ENCODE data around the gene OR2H1.
"Not testable (repeated sequence)": the region's sequence is repeated elsewhere in the genome, so short reads cannot be mapped to it uniquely, and the experiment has no call there.

OR2H1 gene

DNA sequence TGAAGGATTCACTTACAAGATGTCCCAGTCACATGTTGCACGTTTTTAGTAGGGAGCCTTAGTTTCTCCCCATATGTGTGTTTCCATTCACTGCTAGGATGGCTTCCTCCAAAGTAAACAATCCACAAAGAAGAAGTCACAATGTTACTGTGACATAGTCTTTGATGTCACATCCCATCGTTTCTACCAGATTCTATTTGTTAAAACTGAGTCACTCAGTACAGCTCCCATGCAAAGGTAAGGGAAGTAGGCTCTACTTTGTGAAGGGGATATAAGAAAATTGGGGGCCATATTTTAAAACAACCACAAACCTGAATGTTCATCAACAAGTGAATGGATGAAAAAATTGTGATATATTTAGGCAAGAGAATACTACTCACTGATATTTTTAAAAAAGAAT is at the start of gene OR2H1, which contains the start of gene OR11A1:
Gene OR2H1, plus strand, starts transcription at position 185 of the 400 bp plus-strand sequence. CDS start 4,615 bp downstream, outside the sequence.
Gene OR11A1, minus strand, starts transcription at position 101 of the 400 bp plus-strand sequence. CDS start 29,430 bp downstream, outside the sequence.
- DNase-seq: no peak

DNA sequence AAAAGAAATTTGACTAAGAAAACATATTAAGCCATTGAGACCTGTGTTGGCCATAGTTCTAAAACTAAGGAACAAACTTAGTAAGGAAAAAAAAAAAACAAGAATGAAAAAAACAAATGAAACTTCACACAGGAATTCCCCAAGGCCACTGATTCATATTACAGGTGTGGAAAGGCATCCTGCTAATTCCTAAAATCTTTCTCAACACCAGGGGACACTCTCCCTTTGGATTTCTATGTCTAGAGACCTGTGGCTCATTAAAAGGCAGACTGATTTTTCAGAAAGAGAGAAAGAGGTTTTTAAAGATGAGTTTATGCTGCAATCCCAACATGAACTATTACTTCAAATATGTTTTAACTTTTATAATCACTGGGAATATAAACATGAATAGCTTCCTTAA is 42.4 kb upstream of the OR2H1 start, which contains the start of gene OR12D1:
Gene OR12D1, plus strand, starts transcription at position 341 of the 400 bp plus-strand sequence.
- DNase-seq: no peak

DNA sequence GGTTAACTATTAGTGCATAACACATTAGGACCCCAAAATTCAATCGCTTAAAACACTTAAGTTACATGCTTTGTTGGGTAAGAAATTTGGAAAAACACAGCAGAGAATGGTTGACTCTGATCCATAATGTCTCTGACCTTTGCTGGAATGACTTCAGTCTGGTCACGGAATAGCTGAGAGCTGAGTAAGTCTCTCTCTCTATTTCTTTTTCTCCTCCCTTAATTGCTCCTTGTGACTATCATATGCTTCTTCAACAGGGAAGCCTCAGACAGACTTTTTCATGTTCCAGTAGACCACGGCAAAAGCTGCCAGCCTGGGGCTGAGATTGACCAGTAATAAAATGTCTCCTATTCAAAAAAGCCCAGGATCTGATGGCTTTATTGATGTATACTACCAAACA is 37.4 kb upstream of the OR2H1 start:
- DNase-seq: no peak

DNA sequence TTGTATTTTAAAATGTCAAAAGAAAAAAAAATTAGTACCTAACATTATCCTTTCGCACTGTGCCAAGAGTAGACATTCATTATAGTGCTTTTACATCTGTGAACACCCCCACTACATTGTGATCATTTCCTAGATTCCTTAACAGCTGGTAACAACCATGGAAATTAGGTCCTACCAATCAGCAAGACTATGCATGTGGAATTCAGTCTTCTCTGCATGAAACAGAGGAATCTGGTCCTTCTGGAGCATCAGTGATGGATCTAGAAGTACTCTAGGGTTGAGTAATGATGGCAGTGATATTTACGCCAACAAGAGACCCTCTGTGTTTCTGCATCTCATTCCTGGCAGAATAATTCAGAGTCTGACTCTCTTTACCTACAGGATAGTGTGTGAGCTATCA is 32.8 kb upstream of the OR2H1 start:
- DNase-seq: no peak

DNA sequence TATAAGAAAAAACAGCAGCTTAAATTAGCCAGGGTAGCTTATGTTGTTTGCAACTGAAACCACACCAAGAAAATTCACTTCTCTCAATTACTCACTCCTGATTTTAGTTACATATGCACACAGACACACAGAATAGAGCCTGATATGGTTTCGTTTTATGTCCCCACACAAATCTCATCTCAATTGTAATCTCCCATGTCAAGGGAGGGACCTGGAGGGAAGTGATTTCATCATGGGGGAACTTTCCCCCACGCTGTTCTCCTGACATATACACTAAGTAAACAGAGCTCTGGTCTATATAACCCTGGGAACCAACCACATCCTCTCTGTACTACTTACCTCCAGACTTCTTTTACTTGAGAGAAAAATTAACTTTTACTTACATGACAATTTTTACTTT is 32.4 kb upstream of the OR2H1 start:
- no peak for DNase-seq

DNA sequence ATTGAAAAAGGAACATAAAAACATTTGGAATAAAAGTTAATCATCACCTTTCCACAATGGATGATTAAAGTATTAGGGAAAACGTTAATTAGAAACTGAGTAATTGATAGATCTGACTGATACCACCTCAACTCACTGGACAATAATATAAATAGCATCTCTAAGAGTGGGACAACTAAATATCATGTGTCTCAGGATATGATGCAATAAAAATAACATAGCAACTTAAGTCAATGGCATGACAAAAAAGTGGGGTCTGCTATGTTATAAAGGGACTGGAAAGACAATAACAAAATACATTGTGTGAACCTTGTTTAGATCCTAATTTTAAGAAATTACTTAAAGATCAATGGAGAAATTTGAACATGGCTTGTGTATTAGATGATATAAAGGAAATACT is 31.9 kb upstream of the OR2H1 start:
- DNase-seq: no peak

DNA sequence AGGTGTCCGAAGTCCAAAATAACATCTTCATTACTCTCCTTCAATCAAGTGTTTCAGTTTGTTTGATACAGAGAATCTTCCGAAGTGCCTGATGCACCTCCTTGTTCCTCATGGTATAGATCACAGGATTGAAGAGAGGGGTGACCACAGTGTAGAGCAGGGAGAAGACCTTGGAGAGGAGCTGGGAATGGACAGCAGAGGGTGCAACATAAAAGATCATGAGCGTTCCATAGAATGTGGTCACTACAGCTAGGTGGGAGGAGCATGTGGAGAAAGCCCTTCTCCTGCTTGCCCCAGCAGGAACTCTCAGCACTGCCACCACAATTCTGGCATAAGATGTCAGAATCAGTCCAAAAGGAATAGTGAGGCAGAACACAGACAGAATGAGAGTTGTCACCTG is 30.3 kb upstream of the OR2H1 start:
- DNase-seq: no peak

DNA sequence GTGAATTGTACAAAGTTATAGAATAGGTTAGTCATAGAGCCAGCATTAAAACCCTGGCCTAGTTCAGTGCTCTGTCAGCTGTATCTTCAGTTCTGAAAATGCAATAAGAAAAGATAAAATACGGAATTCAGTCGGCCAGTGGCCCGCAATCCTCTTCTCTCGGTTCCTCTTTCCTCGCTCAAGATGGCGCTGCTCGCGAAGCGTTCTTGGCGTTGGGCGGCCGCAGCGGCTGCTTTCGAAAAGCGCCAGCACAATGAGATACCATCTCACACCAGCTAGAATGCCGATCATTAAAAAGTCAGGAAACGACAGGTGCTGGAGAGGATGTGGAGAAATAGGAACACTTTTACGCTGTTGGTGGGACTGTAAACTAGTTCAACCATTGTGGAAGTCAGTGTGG is 20.2 kb upstream of the OR2H1 start:
- DNase-seq: not testable (repeated sequence)

DNA sequence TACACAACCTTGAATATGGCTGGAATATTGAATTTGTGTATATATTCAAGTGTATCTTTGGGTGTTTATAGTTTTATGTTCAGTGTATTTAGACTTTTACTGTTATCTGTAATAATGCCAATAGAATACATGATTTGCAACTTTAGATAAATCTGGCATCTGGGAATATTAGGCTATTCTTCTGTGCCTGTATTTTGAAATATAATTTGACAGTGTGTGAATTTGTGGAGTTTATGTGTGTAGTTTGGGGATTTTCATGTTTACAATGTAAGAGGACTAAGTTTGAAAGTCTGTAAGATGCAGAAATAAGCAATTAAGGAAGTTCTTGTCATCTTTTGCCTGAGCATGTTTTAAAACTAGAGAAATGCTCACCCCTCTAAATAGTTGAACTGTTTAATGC is 17.9 kb upstream of the OR2H1 start, which contains the start of gene OR10C1:
Gene OR10C1, plus strand, starts transcription at position 301 of the 400 bp plus-strand sequence. CDS start 710 bp downstream, outside the sequence.
- no peak for DNase-seq

DNA sequence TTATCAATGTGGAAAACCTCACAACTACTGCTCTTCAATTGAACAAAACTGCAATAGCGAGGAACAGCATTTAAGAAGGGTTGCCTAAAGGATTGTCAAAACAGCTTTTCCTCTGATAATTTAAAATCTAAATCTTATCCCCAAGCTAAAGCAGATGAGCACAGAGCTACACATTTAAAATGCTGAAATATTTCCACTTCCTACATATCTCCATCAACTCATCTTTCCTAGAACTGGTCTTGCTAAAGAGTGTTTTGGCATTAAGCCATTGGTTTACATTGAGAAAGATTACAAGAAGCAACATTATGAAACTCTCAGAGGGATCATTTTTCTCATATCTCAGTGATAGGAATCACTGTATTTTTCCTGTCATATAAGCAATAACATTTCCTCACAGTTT is 14.2 kb upstream of the OR2H1 start:
- no peak for DNase-seq

DNA sequence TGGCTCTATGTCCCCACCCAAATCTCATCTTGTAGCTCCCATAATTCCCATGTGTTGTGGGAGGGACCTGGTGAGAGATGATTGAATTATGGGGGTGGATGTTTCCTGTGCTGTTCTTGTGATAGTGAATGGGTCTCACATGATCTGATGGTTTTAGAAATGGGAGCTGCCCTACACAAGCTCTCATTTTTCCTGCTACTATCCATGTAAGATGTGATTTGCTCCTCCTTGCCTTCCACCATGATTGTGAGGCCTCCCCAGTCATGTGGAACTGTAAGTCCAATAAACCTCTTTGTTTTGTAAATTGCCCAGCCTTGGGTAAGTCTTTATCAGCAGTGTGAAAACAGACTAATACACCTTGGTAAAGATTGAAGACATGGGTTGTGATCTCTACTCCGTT is 12.9 kb upstream of the OR2H1 start:
- DNase-seq: not testable (repeated sequence)

DNA sequence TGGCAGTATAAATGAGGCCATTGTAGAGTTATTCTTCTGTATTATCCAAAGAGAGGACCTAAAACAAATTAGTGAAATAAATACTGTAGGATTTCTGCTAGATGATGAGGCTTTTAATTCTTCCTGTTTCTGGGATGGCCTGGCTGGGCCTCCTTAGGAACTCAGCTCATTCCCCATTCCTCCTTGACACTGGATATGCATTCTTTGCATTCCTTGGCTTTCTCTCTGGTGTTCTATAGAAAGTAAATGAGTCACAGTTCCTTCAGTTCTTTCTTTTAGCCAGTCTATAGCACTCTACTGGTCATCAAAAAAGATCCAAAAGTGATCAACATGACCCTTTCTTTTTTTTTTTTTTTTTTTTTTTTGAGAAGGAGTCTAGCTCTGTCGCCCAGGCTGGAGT is 9.3 kb upstream of the OR2H1 start:
- no peak for DNase-seq

DNA sequence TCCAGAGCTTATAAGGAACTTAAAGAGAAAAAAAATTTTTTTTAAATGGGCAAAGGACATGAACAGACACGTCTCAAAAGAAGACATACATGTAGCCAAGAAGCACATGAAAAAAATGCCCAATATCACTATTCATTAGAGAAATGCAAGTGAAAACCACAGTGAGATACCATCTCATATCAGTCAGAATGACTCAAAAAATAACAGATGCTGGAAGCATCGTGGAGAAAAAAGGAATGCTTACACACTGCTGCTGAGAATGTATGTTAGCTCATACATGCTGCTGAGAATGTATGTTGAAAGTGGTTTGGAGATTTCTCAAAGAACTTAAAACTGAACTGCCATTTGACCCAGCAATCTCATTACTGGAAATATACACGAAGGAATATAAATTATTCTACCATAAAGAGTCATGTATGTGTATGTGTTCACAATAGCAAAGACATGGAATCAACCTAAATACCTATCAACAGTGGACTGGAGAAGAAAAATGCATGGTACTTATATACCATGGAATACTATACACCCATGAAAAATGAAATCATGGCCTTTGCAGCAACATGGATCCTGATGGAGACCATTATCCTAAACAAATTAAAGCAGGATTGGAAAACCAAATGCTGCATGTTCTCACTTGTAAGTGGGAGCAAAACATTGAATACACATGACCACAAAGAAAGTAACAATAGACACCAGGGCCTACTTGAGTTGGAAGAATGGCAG is 5.3 kb upstream of the OR2H1 start:
- DNase-seq: no peak

DNA sequence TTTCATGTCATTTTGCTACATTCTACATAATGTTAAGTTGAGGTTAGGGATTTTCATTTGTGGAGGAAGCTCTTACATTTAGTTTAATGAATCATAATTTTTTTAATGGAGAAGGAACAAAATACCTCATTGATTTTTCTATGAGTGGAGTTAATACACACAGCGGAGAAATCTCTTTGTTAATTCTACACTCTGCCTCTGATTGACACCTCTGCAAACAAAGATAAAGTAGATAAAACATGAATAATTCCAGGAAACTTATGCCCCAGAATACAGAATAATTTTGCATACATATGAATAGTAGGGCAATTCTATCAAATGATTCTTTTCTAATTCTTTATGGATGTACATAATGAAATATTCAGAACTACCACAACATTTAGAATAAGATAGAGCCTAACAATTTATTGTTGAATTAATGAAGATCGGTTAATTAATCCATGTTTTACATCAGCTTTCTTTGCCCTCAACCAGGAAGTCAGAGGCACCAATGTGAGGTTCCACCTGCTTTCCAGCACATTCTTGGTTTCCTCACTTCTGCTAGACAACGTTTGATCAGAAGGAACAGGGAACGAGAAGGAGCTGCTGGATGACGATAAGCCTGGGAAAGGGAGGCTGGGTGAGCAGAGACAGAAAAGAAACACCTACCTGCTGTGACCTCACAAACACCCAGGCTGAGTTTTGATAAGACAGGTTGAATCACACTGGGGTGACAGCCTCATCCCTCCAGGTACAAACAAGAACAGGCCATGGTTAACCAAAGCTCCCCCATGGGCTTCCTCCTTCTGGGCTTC is 4.3 kb downstream of the OR2H1 start:
- no peak for DNase-seq

DNA sequence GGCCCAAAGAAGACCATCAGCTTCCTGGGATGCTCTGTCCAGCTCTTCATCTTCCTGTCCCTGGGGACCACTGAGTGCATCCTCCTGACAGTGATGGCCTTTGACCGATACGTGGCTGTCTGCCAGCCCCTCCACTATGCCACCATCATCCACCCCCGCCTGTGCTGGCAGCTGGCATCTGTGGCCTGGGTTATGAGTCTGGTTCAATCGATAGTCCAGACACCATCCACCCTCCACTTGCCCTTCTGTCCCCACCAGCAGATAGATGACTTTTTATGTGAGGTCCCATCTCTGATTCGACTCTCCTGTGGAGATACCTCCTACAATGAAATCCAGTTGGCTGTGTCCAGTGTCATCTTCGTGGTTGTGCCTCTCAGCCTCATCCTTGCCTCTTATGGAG is 5.1 kb downstream of the OR2H1 start:
- DNase-seq: no peak

DNA sequence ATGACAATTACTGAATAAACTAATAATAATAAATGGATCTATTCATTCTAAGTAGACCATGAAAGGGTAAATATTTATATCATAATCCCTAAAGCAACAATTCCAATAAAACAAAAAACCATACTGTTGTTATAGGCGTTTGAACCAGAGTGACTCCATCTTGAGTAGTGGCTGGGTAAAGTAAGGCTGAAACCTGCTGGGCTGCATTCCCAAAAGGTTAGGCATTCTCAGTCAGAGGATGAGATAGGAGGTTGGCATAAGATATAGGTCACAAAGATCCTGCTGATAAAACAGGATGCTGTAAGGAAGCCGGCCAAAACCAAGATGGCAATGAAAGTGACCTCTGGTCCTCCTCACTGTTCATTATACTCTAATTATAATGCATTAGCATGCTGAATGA is 8.3 kb downstream of the OR2H1 start:
- DNase-seq: no peak

DNA sequence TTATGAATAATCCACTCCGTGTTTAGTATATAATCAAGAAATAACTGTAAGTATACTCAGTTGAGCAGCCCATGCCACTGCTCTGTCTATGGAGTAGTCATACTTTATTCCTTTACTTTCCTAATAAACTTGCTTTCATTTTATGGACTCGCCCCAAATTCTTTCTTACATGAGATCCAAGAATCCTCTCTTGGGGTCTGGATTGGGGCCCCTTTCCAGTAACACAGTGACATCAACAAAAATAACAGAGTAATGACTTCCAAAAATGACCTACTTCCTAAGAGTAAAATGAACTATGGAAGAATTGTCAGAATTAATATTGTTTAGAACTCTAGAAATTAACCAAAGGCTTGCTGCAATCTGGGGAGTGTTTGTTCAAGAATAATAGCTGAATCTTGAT is 8.8 kb downstream of the OR2H1 start:
- no peak for DNase-seq

DNA sequence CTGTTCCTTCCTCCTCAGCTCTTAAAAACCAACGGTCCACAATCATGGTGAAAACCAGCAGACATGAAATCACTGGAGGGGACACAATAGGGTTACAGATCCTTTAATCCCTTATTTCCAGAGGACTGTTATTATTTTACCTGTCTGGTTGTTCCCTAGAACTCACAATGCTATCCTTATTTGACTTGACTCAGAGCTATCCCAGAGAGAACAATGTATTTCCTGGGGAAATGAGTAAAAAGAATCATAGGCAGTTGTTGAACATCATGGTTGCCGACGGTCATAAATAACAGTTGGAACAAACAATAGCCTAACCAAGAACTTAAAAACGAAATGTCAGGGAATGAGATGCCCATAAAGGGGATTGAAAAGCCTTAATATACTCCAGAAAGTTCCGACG is 9.3 kb downstream of the OR2H1 start:
- no peak for DNase-seq

DNA sequence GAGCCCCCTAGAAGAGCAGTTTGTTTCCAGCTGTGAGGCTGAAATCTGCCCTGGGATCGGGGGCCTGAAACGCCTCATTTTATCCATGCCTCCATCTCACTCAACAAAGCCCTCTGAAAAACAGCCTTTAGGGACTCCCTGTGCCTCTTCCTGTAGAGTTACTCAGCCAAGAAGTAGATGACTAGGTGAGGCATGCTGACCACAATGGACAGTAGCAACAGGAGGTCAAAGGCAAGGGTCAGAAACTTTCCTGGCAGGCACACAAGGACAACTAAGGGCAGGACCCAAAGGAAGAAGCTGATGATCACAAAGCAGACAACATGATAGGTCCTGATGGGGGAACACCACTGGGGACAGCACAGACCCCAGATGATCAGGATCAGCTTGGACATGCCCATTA is 18.0 kb downstream of the OR2H1 start:
- no peak for DNase-seq

DNA sequence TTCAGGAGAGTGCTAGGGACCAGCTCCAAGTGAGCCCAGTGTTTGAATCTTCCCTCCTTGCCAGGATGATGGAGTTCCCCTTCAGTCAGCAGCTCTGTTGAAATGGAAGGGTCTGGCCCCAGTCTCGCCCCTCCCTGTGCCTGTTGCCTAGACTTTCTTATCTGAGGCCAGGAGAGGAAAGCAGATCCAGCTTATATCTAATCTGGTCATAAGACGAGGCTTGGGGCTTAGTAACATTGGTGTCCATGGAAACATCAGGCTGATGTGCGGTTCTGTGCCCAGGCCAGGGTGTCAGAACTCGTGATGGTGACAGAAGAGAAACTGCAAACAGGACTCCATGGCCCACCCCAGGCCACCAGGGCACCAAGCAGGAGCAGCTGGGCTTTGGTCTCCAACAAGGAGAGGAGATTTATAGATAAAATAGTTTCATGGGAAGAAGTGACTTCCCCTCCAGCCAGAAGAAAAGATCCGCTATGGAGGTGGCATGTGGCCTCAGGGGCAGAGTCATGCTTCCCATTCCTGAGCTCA is 21.0 kb downstream of the OR2H1 start:
- DNase-seq: no peak

DNA sequence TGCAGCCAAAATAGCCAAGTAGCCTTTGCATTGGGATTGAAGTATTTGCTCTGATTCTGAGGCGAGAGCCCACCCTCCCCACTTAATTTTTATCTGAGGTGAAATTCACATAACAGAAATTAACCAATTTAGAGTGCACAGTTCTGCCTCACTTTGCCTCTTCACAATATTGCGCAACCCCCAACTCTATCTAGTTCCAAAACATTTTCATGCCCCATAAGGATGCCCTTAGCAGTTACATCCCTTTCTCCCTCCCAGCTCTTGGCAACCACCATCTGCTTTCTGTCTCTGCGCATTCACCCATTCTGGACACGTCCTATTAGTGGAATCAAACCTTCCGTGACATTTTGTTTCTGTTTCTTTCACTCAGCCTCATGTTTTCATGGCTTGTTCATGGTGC is 21.8 kb downstream of the OR2H1 start:
- no peak for DNase-seq

DNA sequence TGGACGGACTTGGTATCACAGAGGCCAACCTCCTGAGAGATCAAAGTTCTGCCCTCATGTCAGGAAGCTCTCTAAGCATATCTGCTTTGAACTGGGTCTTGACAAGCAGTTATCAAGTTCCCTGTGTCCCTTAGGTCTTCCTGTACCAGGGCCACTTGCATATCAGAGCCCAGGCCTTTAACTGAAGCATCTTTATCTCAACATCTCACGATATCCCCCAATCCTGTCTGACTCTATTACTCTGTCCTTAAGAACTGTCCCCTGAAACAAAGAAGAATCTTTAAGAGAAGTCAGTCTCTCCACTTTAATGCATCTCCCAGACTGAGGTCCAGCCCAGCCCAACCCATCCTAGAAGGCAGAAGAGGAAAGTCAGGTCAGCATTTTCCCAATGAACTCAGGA is 22.6 kb downstream of the OR2H1 start:
- no peak for DNase-seq

DNA sequence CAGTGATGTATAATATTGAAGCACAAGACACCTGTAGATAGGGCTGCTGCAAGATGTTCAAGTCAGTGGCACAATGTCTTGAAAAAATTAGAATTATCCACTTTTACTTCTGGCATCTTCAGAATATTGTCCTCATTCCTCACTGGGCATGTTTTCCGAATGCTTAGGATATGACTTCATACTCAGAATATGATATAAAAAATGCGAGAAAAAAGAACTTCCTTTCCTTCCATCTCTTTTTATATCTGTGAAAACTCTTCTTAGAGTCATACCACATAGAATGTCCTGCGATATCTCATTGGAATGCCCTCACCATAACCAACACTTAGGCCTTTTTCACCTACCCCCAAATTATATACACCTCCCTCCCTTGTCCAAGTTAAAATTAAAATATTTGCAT is 26.2 kb downstream of the OR2H1 start:
- no peak for DNase-seq

DNA sequence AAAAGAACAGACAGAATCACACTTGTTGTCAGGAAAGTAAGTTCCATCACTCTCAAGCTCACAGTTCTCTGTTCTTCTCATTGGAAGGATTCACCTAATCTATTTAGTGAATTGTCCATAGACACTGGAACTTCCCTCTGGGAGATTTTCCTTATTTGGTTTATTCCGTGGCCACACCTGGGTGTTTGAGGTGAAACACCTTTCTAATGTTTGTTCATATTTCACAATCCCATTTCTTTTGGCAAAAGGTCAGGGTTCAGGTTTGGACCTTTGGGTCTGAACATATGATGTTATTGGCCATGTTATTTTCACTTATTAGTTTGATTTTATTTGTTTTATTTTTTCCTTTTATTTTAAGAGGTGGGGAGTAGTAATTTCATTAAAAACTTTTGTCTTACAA is 26.8 kb downstream of the OR2H1 start:
- no peak for DNase-seq
